SK-N-SH treated with all-trans-retinoic acid at 6 μM for 48 hours (cell line): ENCODE results near the gene TAOK1.

Experiments used
- ATAC-seq: fragments of 200-7000 bp; cut with Tn5 transposase; 3 replicates; pipeline ENCODE4 v1.9.1; 2020; ENCODE audit warnings: mild to moderate bottlenecking, moderate library complexity
- CSDC2 ChIP-seq: fragments of 250-450 bp; sonication (Bioruptor Pico); IDR thresholded peaks from 2 replicates; pipeline ENCODE4 v1.5.0; 2020; ENCODE audit warnings: mild to moderate bottlenecking, moderate library complexity
- CSRNP3 ChIP-seq: fragments of 250-450 bp; sonication (Bioruptor Pico); IDR thresholded peaks from 2 replicates; pipeline ENCODE4 v1.5.1; 2021; ENCODE audit warnings: mild to moderate bottlenecking, moderate library complexity
- ESRRG ChIP-seq: fragments of 250-450 bp; sonication (Bioruptor Pico); IDR thresholded peaks from 2 replicates; pipeline ENCODE4 v1.6.1; 2021; ENCODE audit warnings: mild to moderate bottlenecking
- GLIS3 ChIP-seq: fragments of 250-450 bp; sonication (Bioruptor Pico); IDR thresholded peaks from 2 replicates; pipeline ENCODE4 v1.5.0; 2020; ENCODE audit warnings: mild to moderate bottlenecking, moderate library complexity
- ISL1 ChIP-seq: fragments of 250-450 bp; sonication (Bioruptor Pico); IDR thresholded peaks from 2 replicates; pipeline ENCODE4 v2.1.2; 2022; ENCODE audit warnings: mild to moderate bottlenecking, moderate library complexity
- OSR1 ChIP-seq: fragments of 250-450 bp; sonication (Bioruptor Pico); IDR thresholded peaks from 2 replicates; pipeline ENCODE4 v1.8.0; 2022; ENCODE audit warnings: moderate library complexity, mild to moderate bottlenecking, inconsistent platforms
- POU6F1 ChIP-seq: fragments of 250-450 bp; sonication (Bioruptor Pico); IDR thresholded peaks from 2 replicates; pipeline ENCODE4 v1.8.0; 2021; ENCODE audit warnings: low read depth, mild to moderate bottlenecking, moderate library complexity, borderline replicate concordance
- RARB ChIP-seq: fragments of 250-450 bp; sonication (Bioruptor Pico); IDR thresholded peaks from 2 replicates; pipeline ENCODE4 v1.8.0; 2021; ENCODE audit warnings: mild to moderate bottlenecking, moderate library complexity
- SNAI2 ChIP-seq: fragments of 250-450 bp; sonication (Bioruptor Pico); IDR thresholded peaks from 2 replicates; pipeline ENCODE4 v1.5.0; 2020; ENCODE audit warnings: mild to moderate bottlenecking, moderate library complexity
- TOX ChIP-seq: fragments of 250-450 bp; sonication (Bioruptor Pico); IDR thresholded peaks from 2 replicates; pipeline ENCODE4 v1.8.0; 2021; ENCODE audit warnings: mild to moderate bottlenecking, moderate library complexity, borderline replicate concordance
- TSHZ2 ChIP-seq: fragments of 250-450 bp; sonication (Bioruptor Pico); IDR thresholded peaks from 2 replicates; pipeline ENCODE4 v1.5.0; 2020; ENCODE audit warnings: mild to moderate bottlenecking, moderate library complexity
- ZC3H10 ChIP-seq: fragments of 250-450 bp; sonication (Bioruptor Pico); IDR thresholded peaks from 2 replicates; pipeline ENCODE4 v1.5.1; 2021; ENCODE audit warnings: mild to moderate bottlenecking, moderate library complexity
- ZFP3 ChIP-seq: fragments of 250-450 bp; sonication (Bioruptor Pico); IDR thresholded peaks from 2 replicates; pipeline ENCODE4 v1.5.0; 2020; ENCODE audit warnings: mild to moderate bottlenecking, moderate library complexity
- ZNF70 ChIP-seq: fragments of 450-650 bp; formaldehyde crosslinking; IDR thresholded peaks from 2 replicates; pipeline ENCODE4 v1.5.0; 2020; ENCODE audit warnings: mild to moderate bottlenecking, moderate library complexity
- ZNF8 ChIP-seq: fragments of 450-650 bp; formaldehyde crosslinking; IDR thresholded peaks from 2 replicates; pipeline ENCODE4 v1.5.0; 2020; ENCODE audit warnings: mild to moderate bottlenecking, moderate library complexity
- TF ChIP-seq, protein P1 (sequence below): fragments of 250-450 bp; sonication (Bioruptor Pico); IDR thresholded peaks from 2 replicates; pipeline ENCODE4 v1.5.1; 2020; ENCODE audit warnings: low read depth, mild to moderate bottlenecking, moderate library complexity
- TF ChIP-seq, protein P2 (sequence below): fragments of 250-450 bp; sonication (Bioruptor Pico); IDR thresholded peaks from 2 replicates; pipeline ENCODE4 v1.8.0; 2020; ENCODE audit warnings: mild to moderate bottlenecking, moderate library complexity, borderline replicate concordance

Gene TAOK1

GRCh38 chr17:29526322-29526721 is 136.2 kb downstream of the TAOK1 start:
- no peak for ATAC-seq
- TF ChIP-seq ZFP3 (no peak), ZNF8 (CRISPR knock-in tag) (no peak), ISL1 (CRISPR knock-in tag) (no peak), GLIS3 (CRISPR knock-in tag) (no peak), ESRRG (no peak)

DNA sequence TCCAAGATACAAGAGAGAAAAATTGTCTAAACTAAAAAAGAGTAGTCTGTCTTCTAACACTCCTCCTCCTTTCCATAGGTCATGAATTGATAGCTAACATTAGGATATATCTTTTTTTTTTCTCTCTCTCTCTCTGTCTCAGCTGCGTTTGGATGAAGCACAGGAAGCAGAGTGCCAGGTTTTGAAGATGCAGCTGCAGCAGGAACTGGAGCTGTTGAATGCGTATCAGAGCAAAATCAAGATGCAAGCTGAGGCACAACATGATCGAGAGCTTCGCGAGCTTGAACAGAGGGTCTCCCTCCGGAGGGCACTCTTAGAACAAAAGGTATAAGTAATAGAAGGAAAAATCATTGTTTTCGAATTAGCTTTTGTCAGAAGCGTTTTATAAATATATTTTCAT is 143.8 kb downstream of the TAOK1 start:
- TF ChIP-seq, protein P1, sequence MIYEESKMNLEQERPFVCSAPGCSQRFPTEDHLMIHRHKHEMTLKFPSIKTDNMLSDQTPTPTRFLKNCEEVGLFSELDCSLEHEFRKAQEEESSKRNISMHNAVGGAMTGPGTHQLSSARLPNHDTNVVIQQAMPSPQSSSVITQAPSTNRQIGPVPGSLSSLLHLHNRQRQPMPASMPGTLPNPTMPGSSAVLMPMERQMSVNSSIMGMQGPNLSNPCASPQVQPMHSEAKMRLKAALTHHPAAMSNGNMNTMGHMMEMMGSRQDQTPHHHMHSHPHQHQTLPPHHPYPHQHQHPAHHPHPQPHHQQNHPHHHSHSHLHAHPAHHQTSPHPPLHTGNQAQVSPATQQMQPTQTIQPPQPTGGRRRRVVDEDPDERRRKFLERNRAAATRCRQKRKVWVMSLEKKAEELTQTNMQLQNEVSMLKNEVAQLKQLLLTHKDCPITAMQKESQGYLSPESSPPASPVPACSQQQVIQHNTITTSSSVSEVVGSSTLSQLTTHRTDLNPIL (CRISPR knock-in tag) = no peak
- TF ChIP-seq ESRRG (no peak), ZC3H10 (CRISPR knock-in tag) (no peak), OSR1 (no peak), ZFP3 (no peak), SNAI2 (CRISPR knock-in tag) (no peak), RARB (CRISPR knock-in tag) (no peak), POU6F1 (CRISPR knock-in tag) (no peak), CSRNP3 (CRISPR knock-in tag) (no peak), ZNF8 (CRISPR knock-in tag) (no peak)
- TF ChIP-seq, protein P2, sequence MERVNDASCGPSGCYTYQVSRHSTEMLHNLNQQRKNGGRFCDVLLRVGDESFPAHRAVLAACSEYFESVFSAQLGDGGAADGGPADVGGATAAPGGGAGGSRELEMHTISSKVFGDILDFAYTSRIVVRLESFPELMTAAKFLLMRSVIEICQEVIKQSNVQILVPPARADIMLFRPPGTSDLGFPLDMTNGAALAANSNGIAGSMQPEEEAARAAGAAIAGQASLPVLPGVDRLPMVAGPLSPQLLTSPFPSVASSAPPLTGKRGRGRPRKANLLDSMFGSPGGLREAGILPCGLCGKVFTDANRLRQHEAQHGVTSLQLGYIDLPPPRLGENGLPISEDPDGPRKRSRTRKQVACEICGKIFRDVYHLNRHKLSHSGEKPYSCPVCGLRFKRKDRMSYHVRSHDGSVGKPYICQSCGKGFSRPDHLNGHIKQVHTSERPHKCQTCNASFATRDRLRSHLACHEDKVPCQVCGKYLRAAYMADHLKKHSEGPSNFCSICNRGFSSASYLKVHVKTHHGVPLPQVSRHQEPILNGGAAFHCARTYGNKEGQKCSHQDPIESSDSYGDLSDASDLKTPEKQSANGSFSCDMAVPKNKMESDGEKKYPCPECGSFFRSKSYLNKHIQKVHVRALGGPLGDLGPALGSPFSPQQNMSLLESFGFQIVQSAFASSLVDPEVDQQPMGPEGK (CRISPR knock-in tag) = no peak
- no peak for ATAC-seq

DNA sequence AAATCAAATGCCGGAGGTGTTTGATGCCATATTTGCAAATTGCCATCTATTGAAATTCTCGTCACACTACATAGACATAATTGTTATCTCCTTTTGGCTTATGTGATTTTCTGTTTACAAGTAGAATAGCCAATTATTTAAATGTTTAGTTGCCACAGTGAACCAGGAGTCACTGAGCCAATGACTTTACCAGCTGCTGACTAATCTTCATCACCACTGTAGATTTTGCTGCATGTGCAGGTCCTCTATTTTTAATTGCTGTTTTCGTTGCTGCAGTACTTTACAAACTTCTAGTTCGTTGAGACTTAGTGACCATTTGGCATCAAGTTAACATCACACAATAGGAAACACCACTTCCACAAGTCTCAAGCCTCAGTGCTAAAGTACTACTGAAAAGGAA is 153.9 kb downstream of the TAOK1 start:
- TF ChIP-seq ZC3H10 (CRISPR knock-in tag) (no peak), RARB (CRISPR knock-in tag) (no peak), ZNF8 (CRISPR knock-in tag) (no peak), CSRNP3 (CRISPR knock-in tag) (no peak), SNAI2 (CRISPR knock-in tag) (no peak), ISL1 (CRISPR knock-in tag) (no peak), ESRRG (no peak), CSDC2 (no peak)
- TF ChIP-seq, protein P2 (CRISPR knock-in tag) = no peak
- no peak for ATAC-seq

- no peak for ATAC-seq
- TF ChIP-seq TOX = no peak
- no peak for TF ChIP-seq TSHZ2 (CRISPR knock-in tag)
- TF ChIP-seq, protein P1 (CRISPR knock-in tag) = no peak
- no peak for TF ChIP-seq ESRRG
- TF ChIP-seq RARB (CRISPR knock-in tag) = no peak
- no peak for TF ChIP-seq ZC3H10 (CRISPR knock-in tag)
- TF ChIP-seq ISL1 (CRISPR knock-in tag) = no peak
- TF ChIP-seq ZNF70 = no peak
- no peak for TF ChIP-seq GLIS3 (CRISPR knock-in tag)
- TF ChIP-seq, protein P2 (CRISPR knock-in tag) = no peak
- no peak for TF ChIP-seq CSDC2
These were observed 155.9 kb downstream of the TAOK1 start for GRCh38 chr17:29546085-29546484.
